Choroid plexus epithelial cell (primary cell): ENCODE measurements around the gene IDH2.
"Not testable (repeated sequence)": the region's sequence is repeated elsewhere in the genome, so short reads cannot be mapped to it uniquely, and the experiment has no call there.

ENCODE experiments used
- DNase-seq: peaks from one replicate; pipeline ENCODE4 v3.0.0-alpha.2; 2010; ENCODE audit warnings: low read depth
- H3K4me3 ChIP-seq: 2 replicates; pipeline ENCODE4 v1.5.1; 2011; ENCODE audit warnings: low read depth, mild to moderate bottlenecking, control low read depth, low read length, moderate library complexity
- TF ChIP-seq, protein P1 (sequence below): conservative IDR thresholded peaks from 2 replicates; pipeline ENCODE4 v1.5.1; 2011; ENCODE audit warnings: low read depth, mild to moderate bottlenecking, control low read depth, inconsistent platforms, low read length, moderate library complexity

IDH2 gene

GRCh38 chr15:90075420-90076289 is 26.6 kb downstream of the IDH2 start:
- H3K4me3 ChIP-seq = no peak overlapping the region
- DNase-seq = no peak
- TF ChIP-seq, protein P1, sequence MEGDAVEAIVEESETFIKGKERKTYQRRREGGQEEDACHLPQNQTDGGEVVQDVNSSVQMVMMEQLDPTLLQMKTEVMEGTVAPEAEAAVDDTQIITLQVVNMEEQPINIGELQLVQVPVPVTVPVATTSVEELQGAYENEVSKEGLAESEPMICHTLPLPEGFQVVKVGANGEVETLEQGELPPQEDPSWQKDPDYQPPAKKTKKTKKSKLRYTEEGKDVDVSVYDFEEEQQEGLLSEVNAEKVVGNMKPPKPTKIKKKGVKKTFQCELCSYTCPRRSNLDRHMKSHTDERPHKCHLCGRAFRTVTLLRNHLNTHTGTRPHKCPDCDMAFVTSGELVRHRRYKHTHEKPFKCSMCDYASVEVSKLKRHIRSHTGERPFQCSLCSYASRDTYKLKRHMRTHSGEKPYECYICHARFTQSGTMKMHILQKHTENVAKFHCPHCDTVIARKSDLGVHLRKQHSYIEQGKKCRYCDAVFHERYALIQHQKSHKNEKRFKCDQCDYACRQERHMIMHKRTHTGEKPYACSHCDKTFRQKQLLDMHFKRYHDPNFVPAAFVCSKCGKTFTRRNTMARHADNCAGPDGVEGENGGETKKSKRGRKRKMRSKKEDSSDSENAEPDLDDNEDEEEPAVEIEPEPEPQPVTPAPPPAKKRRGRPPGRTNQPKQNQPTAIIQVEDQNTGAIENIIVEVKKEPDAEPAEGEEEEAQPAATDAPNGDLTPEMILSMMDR = no peak

DNA sequence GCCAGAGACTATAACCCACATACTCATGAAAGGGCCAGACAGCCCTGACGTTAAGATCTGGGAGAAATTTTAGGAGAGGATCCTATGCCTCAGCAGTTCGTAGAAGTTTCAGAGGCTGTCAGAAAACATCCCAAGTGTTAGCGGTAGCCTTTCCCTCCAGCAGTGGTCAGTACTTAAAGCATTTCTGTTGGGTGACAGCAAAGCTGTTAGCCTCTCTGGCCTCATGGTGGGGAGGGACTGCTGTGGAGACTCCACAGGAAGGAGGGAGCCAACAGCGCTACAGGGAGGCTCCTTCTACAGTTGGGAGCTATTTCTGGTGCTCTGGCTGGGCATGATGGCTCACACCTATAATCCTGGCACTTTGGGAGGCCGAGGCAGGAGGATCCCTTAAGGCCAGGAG is 27.4 kb downstream of the IDH2 start:
- TF ChIP-seq, protein P1 = no peak
- DNase-seq = no peak
- H3K4me3 ChIP-seq = no peak overlapping the region

DNA sequence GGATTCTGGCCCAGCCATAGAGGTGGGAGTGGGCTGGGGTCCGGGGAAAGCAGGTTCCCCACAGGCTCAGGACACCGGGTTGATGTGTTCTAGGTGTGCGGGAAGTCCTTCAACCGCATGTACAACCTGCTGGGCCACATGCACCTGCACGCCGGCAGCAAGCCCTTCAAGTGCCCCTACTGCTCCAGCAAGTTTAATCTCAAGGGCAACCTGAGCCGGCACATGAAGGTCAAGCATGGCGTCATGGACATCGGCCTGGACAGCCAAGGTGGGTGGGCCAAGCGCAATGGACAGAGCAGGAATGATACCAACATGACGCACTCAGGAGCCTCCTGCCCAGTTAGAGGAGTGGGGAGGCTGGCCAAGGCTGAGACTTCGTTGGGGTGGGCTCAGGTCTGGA is 28.2 kb downstream of the IDH2 start:
- no peak for DNase-seq
- H3K4me3 ChIP-seq = no peak overlapping the region
- TF ChIP-seq, protein P1 = no peak

GRCh38 chr15:90072978-90073640 is 29.2 kb downstream of the IDH2 start:
- DNase-seq = no peak
- no peak overlapping the region for H3K4me3 ChIP-seq
- TF ChIP-seq, protein P1 = no peak

DNA sequence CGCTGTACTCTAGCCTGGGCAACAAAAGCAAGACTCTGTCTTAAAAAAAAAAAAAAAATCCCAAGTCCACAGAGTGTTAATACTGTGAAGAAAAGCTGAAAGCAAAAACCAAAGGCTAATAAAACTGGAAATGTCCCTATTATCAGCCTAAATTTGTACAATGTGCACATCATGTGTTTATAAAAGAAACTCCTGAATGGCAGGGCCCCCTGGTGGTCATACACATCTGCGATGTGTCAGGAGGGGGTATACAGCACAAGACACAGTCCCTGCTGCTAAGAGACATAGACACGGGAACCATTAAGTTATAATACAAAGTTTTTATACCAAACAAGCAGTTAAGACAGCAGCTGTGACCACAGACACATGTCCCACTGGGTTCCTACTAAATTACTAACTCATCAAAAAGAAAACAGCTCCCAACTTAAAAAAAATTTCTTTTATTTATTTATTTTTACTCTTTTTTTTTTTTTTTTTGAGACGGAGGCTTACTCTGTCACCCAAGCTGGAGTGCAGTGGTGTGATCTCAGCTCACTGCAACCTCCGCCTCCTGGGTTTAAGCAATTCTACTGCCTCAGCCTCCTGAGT is 31.0 kb downstream of the IDH2 start:
- DNase-seq = peak; percentile 95
- H3K4me3 ChIP-seq = no peak overlapping the region
- TF ChIP-seq, protein P1 = peak; percentile 90

GRCh38 chr15:90070623-90071022 is 31.6 kb downstream of the IDH2 start:
- not testable (repeated sequence) for H3K4me3 ChIP-seq, DNase-seq

GRCh38 chr15:90067953-90068606 is 34.2 kb downstream of the IDH2 start:
- TF ChIP-seq, protein P1 = no peak
- no peak for DNase-seq
- no peak overlapping the region for H3K4me3 ChIP-seq
